HG02938 (cell line): Measurements from ENCODE around the gene GCG.

Source experiments
- ATAC-seq: cut with Tn5 transposase; IDR thresholded peaks from one replicate; pipeline ENCODE4 v1.9.1; 2021; ENCODE audit warnings: mild to moderate bottlenecking, moderate library complexity; ENCODE audit not compliant: unreplicated experiment

The GCG gene

DNA sequence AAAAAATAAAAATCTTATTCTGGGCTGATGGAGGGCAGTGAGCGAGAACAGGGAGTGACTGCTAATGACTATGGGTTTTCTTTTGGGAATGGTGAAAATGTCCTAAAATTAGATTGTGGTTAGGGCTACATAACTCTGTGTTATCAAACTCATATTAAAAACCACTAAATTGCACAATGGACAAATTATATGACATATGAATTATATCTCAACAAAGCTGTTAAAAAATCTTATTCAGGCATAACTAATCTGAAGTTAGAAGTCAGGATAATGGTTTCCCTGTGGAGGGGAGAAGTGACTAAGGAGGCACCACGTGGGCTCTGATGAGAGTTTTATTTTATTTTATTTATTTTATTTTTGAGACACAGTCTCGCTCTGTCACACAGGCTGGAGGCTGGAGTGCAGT, 45.9 kb downstream of the GCG start:
- no peak for ATAC-seq

DNA sequence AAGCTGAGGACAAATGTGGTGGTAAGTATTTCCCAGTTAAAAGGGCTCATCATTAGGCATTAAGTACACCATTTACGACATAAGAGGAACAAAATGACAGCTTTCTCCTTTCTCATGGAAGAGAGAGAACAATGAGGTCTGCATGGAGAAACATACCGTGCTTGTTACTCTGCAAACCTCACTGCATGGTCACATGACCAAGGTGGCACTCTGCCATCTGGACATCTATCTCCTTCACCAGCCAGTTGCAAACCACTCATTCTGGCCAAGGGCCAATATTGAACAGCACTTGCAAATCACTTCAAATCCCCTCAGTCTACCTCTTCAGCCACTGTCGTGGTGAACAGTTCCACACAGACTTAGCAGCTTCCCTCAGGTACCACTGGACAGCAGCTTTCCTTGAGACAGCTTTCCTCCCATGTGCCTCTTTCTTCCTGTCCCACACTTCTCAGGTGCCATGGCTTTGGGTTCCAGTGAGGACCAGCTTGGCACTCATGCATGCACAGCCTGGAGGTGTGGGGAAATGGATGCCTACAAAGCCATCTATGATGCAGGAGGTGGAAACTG, 48.5 kb downstream of the GCG start:
- ATAC-seq, result no peak

DNA sequence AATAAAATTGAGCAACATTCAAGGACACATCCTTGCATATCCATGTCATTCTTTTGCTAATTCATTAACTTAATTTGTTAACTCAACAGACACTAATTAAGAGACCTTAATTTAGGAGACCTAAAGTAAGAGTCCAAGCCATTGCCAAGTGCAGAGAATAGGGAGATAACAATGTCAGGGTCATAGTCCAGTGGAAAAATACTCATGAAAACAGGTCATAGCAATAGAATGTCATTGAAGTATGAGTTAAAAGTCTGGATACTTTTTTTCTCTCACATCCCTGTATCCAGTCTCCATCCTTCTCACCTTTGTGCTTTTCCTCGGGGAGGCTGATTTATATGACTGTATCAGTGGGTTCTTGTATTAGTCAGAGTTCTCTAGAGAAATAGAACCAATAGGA, 51.5 kb downstream of the GCG start:
- ATAC-seq, result no peak

DNA sequence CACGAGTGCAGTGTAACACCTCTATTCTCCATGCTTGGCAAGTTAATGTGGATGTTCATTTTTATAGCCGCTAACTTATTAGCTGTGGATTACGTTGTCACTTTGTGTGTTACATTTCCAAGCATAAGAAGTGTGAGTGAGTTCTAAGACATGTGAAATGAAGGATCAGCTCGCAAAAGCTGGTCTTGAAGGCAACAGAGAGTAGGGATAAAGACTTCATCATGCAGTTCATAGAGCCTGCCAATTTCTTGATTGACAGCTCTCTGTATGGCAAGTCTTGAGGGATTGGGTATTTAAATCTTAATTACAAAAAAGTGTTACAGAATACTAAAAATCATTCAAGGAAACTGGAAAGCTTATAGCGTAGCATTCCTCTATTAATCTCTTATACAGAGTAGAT, 52.2 kb downstream of the GCG start:
- ATAC-seq, result no peak
